HG03108 (cell line): ENCODE data around the gene KCNH6.

ENCODE experiments used
- ATAC-seq: cut with Tn5 transposase; IDR thresholded peaks from one replicate; pipeline ENCODE4 v1.9.1; 2021; ENCODE audit warnings: moderate library complexity; ENCODE audit not compliant: unreplicated experiment

The KCNH6 gene

GRCh38 chr17:63487014-63487339, 36.2 kb upstream of the KCNH6 start:
- no peak for ATAC-seq

DNA sequence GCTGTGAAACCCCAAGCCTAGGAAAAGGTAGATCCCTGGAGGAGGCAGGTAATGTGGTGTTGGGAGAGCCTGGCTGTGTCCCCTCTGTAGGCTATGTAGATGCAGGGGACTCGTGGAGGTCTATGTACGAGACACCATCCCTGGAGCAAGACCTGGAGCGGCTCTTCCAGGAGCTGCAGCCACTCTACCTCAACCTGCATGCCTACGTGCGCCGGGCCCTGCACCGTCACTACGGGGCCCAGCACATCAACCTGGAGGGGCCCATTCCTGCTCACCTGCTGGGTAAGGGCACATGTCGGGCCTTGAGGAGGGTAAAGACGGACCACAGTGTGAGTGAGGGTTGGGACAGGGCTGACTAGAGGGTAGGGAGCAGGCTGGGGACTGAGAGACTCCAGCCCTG, 34.3 kb upstream of the KCNH6 start:
- ATAC-seq, result no peak

- ATAC-seq, result no peak
Measured at GRCh38 chr17:63489291-63489690, 33.9 kb upstream of the KCNH6 start.

DNA sequence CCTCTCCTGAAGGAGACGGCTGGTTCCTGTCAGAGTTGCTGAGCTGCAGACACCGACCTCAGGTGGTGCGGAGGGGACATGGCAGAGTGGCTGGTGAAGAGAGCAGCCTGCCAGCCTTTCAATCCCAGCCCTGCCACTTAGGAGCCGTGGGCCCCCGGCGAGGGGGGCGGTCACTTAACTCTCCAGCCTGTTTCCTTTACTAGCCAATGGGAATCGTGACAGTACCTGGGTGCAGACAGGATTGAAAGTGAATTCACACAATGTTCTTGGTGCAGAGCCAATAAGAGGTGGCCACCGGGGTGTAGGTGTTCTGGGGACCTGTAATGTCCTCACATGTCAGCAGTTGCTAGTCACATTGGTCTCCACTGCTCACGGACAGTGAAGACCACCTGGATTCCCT, 32.8 kb upstream of the KCNH6 start:
- ATAC-seq, result no peak

GRCh38 chr17:63490858-63491400, 32.2 kb upstream of the KCNH6 start:
- ATAC-seq, result no peak

DNA sequence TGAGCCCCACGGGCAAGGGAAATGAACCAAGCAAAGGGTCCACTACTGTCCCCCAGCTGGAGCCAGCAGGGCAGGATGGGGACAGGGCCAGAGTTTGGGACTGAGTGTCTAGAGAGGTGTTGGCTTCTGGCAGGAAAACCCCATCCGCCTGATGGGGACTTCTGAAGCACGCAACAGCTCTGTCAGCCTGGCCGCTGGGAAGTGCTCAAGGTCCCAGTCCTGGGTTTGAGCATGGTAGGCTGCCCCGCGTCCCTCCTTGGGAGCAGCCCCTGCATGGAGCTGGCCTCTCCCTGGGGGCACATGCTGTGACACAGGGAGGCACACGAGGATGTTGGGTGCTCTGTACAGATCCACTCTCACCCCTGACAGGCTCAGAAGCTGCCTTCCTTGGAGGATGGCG, 31.7 kb upstream of the KCNH6 start:
- no peak for ATAC-seq

- ATAC-seq, result no peak
Measured at GRCh38 chr17:63491977-63492618, 31.1 kb upstream of the KCNH6 start.

GRCh38 chr17:63492940-63493339, 30.2 kb upstream of the KCNH6 start:
- ATAC-seq, result no peak

- ATAC-seq, result no peak
Measured at GRCh38 chr17:63493411-63493810, 29.7 kb upstream of the KCNH6 start.

DNA sequence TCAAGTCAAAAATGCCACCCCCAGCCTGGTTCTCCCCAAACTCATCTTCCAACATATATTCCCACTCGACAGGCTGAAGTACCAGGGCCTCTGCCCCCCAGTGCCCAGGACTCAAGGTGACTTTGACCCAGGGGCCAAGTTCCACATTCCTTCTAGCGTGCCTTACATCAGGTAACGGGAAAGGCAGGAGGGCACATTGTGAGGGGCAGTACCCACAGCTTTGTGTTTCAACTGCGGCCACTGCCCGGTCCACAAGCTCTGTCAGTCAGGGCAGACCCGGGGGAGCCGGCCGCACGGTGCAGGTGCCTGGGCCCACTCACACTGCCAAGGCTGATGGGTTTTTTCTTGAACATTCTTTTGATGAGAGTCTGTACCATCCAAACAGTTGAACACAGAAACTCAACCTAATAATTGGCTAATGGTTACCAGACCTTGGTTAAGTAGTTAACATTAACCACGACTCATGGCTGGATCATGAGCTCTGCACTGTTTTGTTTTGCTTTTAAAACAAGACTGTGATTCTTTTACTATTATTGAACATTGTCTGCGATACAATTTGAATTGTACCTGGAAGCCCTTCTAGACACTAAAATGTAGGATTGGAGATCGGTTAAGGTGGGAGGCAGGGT, 28.7 kb upstream of the KCNH6 start:
- ATAC-seq, result no peak

GRCh38 chr17:63495491-63495890, 27.7 kb upstream of the KCNH6 start:
- no peak for ATAC-seq

DNA sequence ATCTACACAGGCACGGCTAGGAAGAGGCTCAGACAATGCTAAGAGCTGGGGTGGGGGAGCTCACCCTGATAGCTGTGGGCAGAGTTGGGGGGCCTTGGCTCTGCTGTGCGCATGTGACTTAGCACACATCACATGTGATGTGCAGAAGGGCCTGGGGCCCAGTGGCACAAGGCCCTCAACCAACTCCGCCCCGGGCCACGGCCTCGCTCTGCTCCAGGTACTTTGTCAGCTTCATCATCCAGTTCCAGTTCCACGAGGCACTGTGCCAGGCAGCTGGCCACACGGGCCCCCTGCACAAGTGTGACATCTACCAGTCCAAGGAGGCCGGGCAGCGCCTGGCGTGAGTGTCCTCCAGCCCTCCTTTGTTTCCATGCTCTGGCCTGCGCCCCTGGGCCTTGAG, 27.0 kb upstream of the KCNH6 start:
- ATAC-seq, result no peak

DNA sequence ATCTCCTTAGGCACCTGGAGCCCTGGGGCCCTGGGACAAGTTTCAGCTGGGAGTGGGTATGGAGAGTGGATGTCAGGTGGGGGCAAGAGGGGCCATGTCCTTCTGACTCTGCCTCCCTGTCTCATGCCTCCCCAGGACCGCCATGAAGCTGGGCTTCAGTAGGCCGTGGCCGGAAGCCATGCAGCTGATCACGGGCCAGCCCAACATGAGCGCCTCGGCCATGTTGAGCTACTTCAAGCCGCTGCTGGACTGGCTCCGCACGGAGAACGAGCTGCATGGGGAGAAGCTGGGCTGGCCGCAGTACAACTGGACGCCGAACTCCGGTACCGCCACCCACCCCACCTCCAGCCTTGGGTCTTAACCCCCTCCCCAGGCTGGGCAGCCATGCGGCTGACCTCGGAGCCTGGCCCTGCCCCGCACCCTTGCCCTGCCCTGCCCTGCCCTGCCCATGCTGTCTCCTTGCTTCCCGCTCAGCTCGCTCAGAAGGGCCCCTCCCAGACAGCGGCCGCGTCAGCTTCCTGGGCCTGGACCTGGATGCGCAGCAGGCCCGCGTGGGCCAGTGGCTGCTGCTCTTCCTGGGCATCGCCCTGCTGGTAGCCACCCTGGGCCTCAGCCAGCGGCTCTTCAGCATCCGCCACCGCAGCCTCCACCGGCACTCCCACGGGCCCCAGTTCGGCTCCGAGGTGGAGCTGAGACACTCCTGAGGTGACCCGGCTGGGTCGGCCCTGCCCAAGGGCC, 26.3 kb upstream of the KCNH6 start:
- no peak for ATAC-seq

DNA sequence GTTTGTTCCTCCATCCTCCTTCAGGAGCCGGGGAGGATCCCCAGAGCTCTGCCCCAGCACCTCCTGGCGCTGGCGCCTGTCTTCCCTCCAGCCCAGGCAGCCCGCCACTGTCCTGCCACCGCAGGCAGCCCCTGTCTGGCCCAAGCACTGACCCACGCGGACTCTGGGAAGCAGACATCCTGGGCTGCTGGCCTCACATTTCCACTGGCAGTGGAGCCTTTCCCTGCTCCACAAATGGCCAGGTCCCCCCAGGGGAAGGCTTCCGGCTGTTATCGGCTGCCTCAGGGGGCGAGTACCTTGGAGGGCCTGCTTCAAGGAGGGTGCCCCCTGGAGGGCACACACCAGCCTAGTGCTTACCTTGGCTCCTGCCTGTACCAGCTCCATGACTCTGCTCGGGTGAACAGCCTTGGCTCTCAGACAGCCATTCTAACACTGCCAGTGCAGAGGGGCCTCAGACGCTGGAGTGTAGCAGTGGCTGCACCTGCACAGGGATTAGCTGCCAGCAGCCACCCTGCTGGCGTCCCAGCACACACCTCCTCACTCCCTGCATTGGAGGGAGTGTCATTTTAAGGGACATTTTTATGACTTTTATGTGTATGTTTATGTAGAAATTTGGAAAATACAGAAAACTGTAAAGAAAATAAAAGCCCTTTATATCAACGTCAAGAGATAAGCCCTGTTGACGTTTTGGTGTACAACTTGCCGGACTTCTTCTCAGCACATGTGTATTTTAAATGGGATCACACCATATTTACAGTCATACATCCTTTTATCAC, 25.3 kb upstream of the KCNH6 start:
- ATAC-seq, result no peak

DNA sequence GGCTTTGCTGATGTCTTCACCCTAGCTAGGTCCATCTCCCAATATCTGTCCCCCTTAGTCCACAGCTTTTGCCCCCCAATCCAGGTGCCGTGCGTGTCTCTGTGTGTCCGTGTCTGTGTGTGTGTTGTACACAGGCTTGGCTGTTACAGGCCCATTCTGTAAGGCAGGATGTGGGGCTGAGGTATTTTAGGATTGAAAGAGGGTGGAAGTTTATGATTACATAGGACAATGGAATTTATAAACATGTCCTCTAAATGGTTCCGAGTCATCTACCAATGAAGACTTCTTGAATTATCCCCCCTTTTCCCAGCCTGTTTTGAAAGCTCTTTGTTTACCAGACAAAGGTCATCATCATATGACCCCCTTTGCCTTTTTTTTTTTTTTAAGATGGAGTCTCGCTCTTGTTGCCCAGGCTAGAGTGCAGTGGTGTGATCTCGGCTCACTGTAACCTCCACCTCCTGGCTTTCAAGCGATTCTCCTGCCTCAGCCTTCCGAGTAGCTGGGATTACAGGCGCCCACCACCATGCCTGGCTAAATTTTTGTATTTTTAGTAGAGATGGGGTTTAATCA, 24.4 kb upstream of the KCNH6 start:
- ATAC-seq, result no peak

DNA sequence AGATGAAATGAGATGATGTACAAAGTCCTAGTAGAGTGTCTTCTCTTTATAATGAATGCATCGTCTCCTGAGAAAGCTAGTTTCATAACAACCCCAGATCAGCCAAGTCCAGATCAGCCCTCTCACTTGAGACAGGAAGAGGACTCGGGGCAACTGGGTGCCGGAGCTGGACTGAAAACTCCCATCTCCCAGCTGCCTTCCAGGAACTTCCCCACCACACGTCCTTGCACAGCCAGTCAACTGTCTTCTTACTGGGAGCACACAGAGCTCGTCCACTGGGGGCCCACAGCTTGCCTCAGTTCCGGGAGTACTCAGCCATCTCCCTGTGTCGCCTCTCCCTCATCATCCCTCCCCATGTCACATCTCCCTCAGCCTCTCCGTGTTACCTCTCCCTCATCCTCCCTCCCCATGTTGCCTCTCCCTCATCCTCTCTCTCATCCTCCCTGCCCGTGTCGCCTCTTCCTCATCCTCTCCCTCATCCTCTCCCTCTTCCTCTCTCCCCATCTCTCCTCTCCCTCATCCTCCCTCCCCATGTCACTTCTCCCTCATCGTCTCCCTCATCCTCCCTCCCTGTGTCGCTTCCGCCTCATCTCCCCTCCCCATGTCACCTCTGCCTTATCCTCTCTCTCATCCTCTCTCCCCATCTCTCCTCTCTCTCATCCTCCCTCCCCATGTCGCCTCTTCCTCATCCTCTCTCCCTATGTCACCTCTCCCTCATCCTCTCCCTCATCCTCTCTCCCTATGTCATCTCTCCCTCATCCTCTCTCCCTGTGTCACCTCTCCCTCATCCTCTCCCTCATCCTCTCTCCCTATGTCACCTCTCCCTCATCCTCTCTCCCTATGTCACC, 22.4 kb upstream of the KCNH6 start:
- no peak for ATAC-seq

- no peak for ATAC-seq
Measured at GRCh38 chr17:63503341-63503705, 19.8 kb upstream of the KCNH6 start.

DNA sequence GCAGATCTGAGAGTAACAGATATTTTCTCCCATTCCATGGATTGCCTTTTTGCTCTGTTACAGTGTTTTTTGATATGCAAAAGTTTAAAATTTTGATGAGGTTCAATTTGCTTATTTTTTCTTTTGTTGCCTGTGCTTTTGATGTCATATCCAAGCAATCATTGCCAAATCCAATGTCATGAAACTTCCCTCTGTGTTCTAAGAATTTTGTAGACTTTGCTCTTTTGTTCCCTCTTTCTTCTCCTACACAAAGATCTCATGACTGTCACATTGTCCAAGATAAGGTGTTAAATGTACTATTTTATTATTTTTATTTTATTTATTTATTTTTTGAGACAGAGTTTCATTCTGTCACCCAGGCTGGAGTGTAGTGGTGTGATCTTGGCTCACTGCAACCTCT, 18.9 kb upstream of the KCNH6 start:
- ATAC-seq, result no peak

DNA sequence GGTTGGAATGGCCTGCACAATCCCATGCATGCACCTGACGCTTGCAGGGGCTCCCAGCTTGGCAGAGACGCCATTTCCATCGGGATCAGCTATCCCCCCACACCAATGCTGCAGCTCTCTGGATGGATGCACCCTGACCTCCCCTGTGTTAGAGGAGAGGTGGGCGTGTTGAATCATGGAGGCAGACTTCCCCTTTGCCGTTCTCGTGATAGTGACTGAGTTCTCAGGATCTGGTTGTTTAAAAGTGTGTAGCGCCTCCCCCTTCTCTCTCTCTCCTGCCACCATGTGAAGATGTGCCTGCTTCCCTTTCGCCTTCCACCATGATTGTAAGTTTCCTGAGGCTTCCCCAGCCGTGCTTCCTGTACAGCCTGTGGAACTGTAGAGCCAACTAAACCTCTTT, 17.8 kb upstream of the KCNH6 start:
- no peak for ATAC-seq

DNA sequence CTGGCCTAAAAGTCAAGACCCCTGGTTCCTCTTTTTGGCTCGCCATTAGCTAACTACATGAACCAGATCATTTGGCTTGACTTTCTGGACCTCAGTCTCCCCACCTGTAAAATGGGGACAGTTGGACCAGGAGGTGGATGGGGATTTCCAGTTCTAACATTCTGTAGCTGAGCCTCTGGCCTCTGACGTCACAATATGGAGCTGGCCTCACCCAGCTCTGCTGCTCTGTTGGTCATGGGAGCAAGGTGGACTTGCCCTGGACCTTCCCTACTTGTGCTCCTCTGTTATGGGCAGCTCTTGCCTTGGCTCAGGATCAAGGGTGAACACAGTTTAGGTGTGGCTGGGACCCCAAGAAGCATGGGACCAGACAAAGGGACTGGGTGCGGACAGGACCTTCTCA, 16.5 kb upstream of the KCNH6 start:
- no peak for ATAC-seq
